HL-60 (cell line): ENCODE data around the gene EFR3B.

Experiments
- DNase-seq, 2 experiments: peaks; one replicate each; pipeline ENCODE4 v3.0.0-alpha.2; 2010 to 2020; ENCODE audit warnings: low read depth in 1 of 2, low spot score in 1 of 2
- H3K27ac ChIP-seq: fragments of 250-450 bp; sonication (Bioruptor Pico); replicated peaks from 2 replicates; pipeline ENCODE4 v1.5.1; 2020; ENCODE audit warnings: mild to moderate bottlenecking, moderate library complexity
- H3K27me3 ChIP-seq: fragments of 250-450 bp; sonication (Bioruptor Pico); 2 replicates; pipeline ENCODE4 v1.5.1; 2021; ENCODE audit warnings: mild to moderate bottlenecking, moderate library complexity; ENCODE audit not compliant: insufficient read depth, poor library complexity, severe bottlenecking
- H3K4me3 ChIP-seq: replicated peaks from 2 replicates; pipeline ENCODE4 v1.5.1; 2011; ENCODE audit warnings: mild to moderate bottlenecking, control low read depth, low read length; ENCODE audit not compliant: insufficient read depth
- GABPA ChIP-seq: IDR thresholded peaks from 2 replicates; pipeline ENCODE4 v1.6.1; 2012; ENCODE audit warnings: low read depth
- POLR2AphosphoS5 ChIP-seq: IDR thresholded peaks from 2 replicates; pipeline ENCODE4 v1.6.1; 2012; ENCODE audit warnings: low read depth
- REST ChIP-seq: IDR thresholded peaks from 2 replicates; pipeline ENCODE4 v1.6.1; 2012; ENCODE audit warnings: low read depth; ENCODE audit not compliant: insufficient replicate concordance
- SPI1 ChIP-seq: IDR thresholded peaks from 2 replicates; pipeline ENCODE4 v1.6.1; 2012; ENCODE audit warnings: low read depth, mild to moderate bottlenecking, borderline replicate concordance
- TF ChIP-seq, protein P1 (sequence below): IDR thresholded peaks from one replicate; pipeline ENCODE4 v1.5.1; 2011; ENCODE audit warnings: low read length, control low read depth, inconsistent platforms; ENCODE audit not compliant: insufficient read depth

The EFR3B gene

GRCh38 chr2:25029183-25029554 is 12.7 kb upstream of the EFR3B start:
- no peak for TF ChIP-seq POLR2AphosphoS5
- no peak for TF ChIP-seq GABPA
- TF ChIP-seq, protein P1, sequence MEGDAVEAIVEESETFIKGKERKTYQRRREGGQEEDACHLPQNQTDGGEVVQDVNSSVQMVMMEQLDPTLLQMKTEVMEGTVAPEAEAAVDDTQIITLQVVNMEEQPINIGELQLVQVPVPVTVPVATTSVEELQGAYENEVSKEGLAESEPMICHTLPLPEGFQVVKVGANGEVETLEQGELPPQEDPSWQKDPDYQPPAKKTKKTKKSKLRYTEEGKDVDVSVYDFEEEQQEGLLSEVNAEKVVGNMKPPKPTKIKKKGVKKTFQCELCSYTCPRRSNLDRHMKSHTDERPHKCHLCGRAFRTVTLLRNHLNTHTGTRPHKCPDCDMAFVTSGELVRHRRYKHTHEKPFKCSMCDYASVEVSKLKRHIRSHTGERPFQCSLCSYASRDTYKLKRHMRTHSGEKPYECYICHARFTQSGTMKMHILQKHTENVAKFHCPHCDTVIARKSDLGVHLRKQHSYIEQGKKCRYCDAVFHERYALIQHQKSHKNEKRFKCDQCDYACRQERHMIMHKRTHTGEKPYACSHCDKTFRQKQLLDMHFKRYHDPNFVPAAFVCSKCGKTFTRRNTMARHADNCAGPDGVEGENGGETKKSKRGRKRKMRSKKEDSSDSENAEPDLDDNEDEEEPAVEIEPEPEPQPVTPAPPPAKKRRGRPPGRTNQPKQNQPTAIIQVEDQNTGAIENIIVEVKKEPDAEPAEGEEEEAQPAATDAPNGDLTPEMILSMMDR: no peak
- TF ChIP-seq SPI1: no peak
- no peak for TF ChIP-seq REST
- DNase-seq: no peak
- H3K27me3 ChIP-seq: no peaks in the 10 kb centered on the region
- no peak overlapping the region for H3K27ac ChIP-seq
- no peak overlapping the region for H3K4me3 ChIP-seq

DNA sequence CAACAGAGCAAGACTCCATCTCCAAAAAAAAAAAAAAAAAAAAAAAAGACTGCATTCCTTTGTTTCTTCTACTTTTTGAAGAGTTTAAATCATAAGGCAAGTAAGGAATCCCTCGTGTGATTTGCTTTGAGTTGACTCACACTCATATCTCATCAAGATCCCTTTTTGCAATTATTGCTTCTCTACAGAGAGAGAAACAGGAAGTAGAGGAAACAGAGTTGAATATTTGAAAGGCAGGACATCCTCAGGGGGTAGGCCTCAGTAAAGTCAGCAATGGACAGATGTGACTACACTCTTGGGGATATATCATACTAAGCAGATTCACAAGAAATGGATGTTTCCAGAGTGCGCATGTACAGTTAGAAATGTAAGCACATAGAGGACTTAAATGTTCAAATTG is 11.2 kb upstream of the EFR3B start:
- Histone ChIP-seq H3K27ac (no peak overlapping the region), H3K4me3 (no peak overlapping the region), H3K27me3 (no peaks in the 10 kb centered on the region)
- peak in 1 of 2 experiments; percentile 27 for DNase-seq
- TF ChIP-seq SPI1 (peak; percentile 43; the same call in 1 of the 2 replicates), GABPA (no peak)

DNA sequence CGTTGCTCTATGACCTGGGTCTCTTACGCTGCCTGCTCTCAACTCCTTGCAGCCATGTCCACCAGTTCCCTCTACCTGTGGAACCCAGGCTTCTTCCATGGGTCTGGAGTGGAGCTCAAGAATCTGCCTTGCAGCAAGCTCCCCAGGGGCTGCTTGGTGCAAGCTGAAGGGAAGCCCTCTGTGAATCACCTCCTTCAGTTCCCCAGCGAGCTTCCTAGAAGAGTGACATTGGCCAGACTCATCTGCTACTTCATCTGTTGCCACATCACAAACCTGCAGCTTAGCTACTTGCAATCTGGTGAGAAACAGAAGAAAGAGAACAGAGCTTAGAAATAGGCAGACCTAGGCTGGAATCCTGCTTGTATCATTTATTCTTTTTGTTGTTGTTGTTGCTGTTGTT is 9.8 kb upstream of the EFR3B start:
- peak; percentile 71 to 87 for DNase-seq
- peak; percentile 40; the same call in 1 of the 2 replicates for TF ChIP-seq SPI1
- TF ChIP-seq POLR2AphosphoS5: no peak
- Histone ChIP-seq H3K27ac (peak overlapping the region; percentile 59), H3K4me3 (no peak overlapping the region), H3K27me3 (no peaks in the 10 kb centered on the region)

GRCh38 chr2:25032901-25033300 is 9.0 kb upstream of the EFR3B start:
- H3K4me3 ChIP-seq: no peak overlapping the region
- no peak overlapping the region for H3K27ac ChIP-seq
- DNase-seq: no peak
- TF ChIP-seq, protein P1: no peak
- TF ChIP-seq POLR2AphosphoS5: no peak
- TF ChIP-seq SPI1: no peak
- TF ChIP-seq GABPA: no peak
- no peak for TF ChIP-seq REST
- no peaks in the 10 kb centered on the region for H3K27me3 ChIP-seq

GRCh38 chr2:25034081-25034480 is 7.8 kb upstream of the EFR3B start:
- H3K27me3 ChIP-seq: no peaks in the 10 kb centered on the region
- no peak for DNase-seq
- no peak overlapping the region for H3K27ac ChIP-seq
- TF ChIP-seq GABPA: no peak
- no peak for TF ChIP-seq SPI1
- no peak for TF ChIP-seq REST
- TF ChIP-seq, protein P1: no peak
- TF ChIP-seq POLR2AphosphoS5: no peak
- no peak overlapping the region for H3K4me3 ChIP-seq
